ENCODE results near the gene HIPK2.

The HIPK2 gene

GRCh38 chr7:139783647-139784385 is 6.0 kb upstream of the HIPK2 start:
- DNase-seq, result no peak

GRCh38 chr7:139782932-139783331 is 5.1 kb upstream of the HIPK2 start:
- DNase-seq, result no peak

GRCh38 chr7:139777133-139777891 is 486 bp downstream of the HIPK2 start:
- peak; percentile 35 for DNase-seq

- DNase-seq, result peak; percentile 70
Measured at GRCh38 chr7:139776486-139777132, 1.2 kb downstream of the HIPK2 start.

- peak; percentile 84 for DNase-seq
Measured at GRCh38 chr7:139775829-139776266, 1.9 kb downstream of the HIPK2 start.

GRCh38 chr7:139774376-139774775 is 3.4 kb downstream of the HIPK2 start:
- DNase-seq, result peak; percentile 87

GRCh38 chr7:139773371-139773770 is 4.4 kb downstream of the HIPK2 start:
- no peak for DNase-seq

DNA sequence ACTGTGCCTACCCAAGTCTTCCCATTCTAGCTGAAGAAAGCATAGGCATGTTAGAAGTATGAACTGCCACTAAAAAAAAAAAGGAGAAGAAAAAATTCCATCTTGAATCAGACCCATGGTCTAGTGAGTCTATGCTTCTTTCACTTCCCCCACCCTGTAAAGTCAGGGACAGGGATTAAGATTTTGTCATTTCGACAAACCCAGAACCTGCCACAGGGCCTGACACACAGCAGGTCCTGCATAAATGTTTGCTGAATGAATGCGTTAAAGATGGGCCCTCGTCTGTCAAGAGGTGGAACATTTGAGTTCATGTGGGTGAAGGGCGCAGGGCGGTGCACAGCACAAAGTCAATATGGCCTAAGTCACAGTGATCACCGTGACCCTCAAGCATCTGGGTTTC is 4.9 kb downstream of the HIPK2 start:
- DNase-seq, result no peak

DNA sequence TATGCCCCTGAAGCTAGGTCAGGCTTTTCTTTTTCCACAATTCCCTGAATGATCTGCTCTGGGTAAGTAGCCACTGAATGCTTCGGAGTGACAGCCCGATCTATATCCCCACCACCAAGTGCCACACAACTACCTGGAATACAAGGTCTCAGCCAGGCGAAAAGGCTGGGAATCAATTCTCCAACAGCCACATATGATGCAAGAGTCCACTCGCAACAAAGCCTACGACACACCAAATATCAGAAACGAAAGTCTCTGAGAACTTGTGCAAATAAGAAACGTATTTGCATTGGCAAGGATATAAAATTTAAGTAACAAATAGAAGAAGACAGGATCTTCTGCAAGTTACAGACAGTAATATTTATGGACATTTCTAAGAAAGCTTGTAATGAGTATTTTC is 5.7 kb downstream of the HIPK2 start:
- DNase-seq, result no peak

DNA sequence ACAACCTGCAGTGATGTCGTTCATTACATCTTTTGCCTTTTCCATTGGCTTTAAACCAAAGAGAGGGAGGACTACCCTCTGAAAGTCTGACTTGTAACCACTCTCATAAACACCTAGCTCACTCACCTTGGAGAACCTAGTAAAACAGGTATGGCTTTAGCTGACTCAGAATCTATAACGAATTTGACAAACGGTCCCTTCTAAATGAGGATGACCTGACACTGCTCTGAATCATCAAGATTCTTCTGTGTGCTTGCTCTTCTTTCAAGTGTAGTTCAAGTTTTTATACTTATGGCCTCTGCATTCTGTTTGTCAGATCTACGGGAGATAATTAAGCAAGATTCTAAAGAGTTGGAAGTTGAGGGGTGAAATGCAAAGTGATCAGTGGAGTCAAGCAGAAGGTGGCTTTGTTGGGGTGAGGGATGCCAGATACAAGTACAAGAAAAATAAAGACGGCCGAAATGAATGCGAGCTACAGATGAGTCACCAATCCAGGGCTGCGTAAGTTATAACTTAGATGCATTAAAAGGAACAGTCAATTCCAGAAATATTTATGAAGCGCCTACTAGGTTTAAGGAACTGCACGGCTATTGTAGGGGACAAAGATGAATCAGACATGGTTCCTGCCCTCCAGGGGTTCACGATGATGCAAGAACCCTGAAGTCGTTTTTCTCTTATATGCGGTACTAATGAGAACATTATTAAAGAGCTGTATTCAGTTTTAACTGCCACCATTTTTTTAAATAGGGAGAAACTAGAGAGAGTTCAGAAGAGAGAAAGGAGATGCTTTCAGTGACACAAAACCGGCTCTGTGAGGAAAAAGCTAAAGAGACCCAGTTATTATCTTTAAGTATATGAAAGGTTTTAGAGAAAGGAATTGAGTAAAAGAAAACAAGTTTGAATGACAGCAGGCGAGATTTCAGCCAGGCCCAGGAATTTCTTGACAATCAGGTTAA is 6.5 kb downstream of the HIPK2 start:
- peak; percentile 93 for DNase-seq

DNA sequence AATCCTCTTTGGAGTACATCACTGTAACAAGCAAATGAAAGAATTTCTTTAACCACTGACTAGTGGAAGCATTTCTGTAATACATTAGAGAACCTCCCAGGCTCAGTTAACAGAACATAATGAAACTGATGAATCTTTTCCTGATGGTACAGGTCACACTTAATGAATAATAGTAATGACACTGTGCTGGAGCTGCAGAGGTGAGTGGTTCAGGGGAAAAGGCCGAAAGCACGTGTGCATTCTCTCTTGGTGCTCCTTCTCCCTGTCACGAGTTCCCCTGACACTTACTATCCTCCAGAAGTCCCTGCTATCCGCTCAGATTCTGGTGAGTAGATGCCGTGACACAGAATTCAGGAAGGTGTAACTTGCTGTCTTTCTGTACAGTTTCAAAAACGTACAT is 8.0 kb downstream of the HIPK2 start:
- DNase-seq, result no peak

- no peak for DNase-seq
Measured at GRCh38 chr7:139769066-139769465, 8.7 kb downstream of the HIPK2 start.

GRCh38 chr7:139768249-139768824 is 9.5 kb downstream of the HIPK2 start:
- no peak for DNase-seq

GRCh38 chr7:139767561-139767982 is 10.2 kb downstream of the HIPK2 start:
- no peak for DNase-seq

- no peak for DNase-seq
Measured at GRCh38 chr7:139765143-139765542, 12.7 kb downstream of the HIPK2 start.

GRCh38 chr7:139763330-139763729 is 14.5 kb downstream of the HIPK2 start:
- peak; percentile 53 for DNase-seq

GRCh38 chr7:139762886-139763285 is 14.9 kb downstream of the HIPK2 start:
- peak; percentile 72 for DNase-seq

- DNase-seq, result no peak
Measured at GRCh38 chr7:139758388-139758787, 19.4 kb downstream of the HIPK2 start.

DNA sequence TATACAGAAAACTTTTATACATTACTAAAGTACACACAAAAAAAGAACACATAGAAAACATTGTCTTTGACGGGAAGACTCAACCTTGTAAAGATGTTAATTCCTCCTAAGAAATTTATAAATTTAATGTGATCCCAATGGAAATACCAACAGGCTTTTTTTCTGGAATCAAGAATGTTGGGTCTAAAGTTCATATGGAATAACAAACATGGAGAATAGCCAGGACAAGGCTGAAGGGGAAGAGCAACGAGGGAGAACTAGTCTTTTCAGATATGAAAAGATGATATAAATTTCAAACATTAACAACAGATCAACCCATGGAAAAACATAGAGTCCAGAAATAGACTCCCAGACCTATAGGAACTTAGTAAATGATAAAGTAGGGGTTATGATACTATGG is 19.8 kb downstream of the HIPK2 start:
- no peak for DNase-seq

GRCh38 chr7:139753693-139754111 is 24.1 kb downstream of the HIPK2 start:
- no peak for DNase-seq

GRCh38 chr7:139753081-139753692 is 24.6 kb downstream of the HIPK2 start:
- peak; percentile 58 for DNase-seq

Measured in fibroblast of skin of scalp (primary cell).